ENCODE data around the gene PEX14. TPM values are rescaled to one million over a fixed set of nuclear protein-coding genes. Genes with fewer than 3 reads are reported as not detected.

The PEX14 gene
- total RNA-seq, 2 donors from 2014 or later, result 17.6 to 24.7 TPM

GRCh38 chr1:10529091-10529490 lies 54.3 kb downstream of the PEX14 start:
- ATAC-seq (peak in 1 of 2 donors; percentile 15), DNase-seq (no peak)
- intact Hi-C loops (cut with DNase I), result loop anchor here in 1 of 2 donors (10.0 kb wide), 1 partner anchor 136 kb away; no protein-coding TSS in a partner anchor

- ATAC-seq (no peak), DNase-seq (no peak)
- intact Hi-C loops (cut with DNase I), result loop anchor here in 1 of 2 donors (10.0 kb wide), 2 partner anchors 135 to 265 kb away; partner anchors contain the start of gene CASZ1
Observed at GRCh38 chr1:10529765-10530164, 55.0 kb downstream of the PEX14 start.

DNA sequence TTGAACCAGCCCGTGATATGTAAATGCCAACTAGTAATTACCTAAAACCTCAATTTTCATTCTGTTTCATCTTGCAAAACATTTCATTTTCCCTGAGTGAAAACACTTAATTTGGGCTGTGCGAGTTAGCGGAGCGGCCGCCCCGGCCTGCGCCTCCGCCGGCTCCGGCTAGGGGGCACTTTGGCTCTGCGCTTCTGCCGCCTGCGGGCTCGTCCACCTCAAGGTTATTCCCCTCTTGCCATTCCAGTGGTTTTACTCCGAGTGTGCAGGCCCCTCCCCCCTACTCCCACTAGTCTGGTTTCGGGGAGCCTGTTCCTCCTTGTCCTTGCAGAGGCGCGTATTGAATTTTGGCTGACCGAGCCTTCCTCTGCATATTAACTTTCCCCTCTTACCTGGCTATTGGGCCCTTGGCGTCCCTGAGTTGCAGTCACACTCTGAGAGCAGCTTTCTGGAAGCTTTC lies 55.6 kb downstream of the PEX14 start:
- peak; percentile 47 for DNase-seq
- peak; percentile 66 to 76 for ATAC-seq
- intact Hi-C loops (cut with DNase I), result loop anchor here in 1 of 2 donors (10.0 kb wide), 1 partner anchor 264 kb away; the partner anchor contains the start of gene CASZ1

GRCh38 chr1:10530756-10531495 lies 56.2 kb downstream of the PEX14 start:
- DNase-seq (no peak), ATAC-seq (no peak)
- intact Hi-C loops (cut with DNase I), result loop anchor here in 1 of 2 donors (10.0 kb wide), 1 partner anchor 264 kb away; the partner anchor contains the start of gene CASZ1

- no peak for DNase-seq
- intact Hi-C loops (cut with DNase I), result loop anchor here in 1 of 2 donors (10.0 kb wide), 1 partner anchor 262 kb away; the partner anchor contains the start of gene CASZ1
- no peak for ATAC-seq
Observed at GRCh38 chr1:10532362-10532761, 57.6 kb downstream of the PEX14 start.

- no peak for ATAC-seq
- intact Hi-C loops (cut with DNase I), result loop anchor here in 1 of 2 donors (10.0 kb wide), 1 partner anchor 260 kb away; the partner anchor contains the start of gene CASZ1
- DNase-seq, result no peak
Observed at GRCh38 chr1:10534519-10534918, 59.8 kb downstream of the PEX14 start.

- DNase-seq (no peak), ATAC-seq (no peak)
- intact Hi-C loops (cut with DNase I), result loop anchor here in 1 of 2 donors (10.0 kb wide), 1 partner anchor 259 kb away; the partner anchor contains the start of gene CASZ1
Observed at GRCh38 chr1:10536133-10536770, 61.5 kb downstream of the PEX14 start.

- DNase-seq (no peak), ATAC-seq (no peak)
- intact Hi-C loops (cut with DNase I), result loop anchor here in 1 of 2 donors (10.0 kb wide), 1 partner anchor 258 kb away; the partner anchor contains the start of gene CASZ1
Observed at GRCh38 chr1:10537082-10537766, 62.5 kb downstream of the PEX14 start.

DNA sequence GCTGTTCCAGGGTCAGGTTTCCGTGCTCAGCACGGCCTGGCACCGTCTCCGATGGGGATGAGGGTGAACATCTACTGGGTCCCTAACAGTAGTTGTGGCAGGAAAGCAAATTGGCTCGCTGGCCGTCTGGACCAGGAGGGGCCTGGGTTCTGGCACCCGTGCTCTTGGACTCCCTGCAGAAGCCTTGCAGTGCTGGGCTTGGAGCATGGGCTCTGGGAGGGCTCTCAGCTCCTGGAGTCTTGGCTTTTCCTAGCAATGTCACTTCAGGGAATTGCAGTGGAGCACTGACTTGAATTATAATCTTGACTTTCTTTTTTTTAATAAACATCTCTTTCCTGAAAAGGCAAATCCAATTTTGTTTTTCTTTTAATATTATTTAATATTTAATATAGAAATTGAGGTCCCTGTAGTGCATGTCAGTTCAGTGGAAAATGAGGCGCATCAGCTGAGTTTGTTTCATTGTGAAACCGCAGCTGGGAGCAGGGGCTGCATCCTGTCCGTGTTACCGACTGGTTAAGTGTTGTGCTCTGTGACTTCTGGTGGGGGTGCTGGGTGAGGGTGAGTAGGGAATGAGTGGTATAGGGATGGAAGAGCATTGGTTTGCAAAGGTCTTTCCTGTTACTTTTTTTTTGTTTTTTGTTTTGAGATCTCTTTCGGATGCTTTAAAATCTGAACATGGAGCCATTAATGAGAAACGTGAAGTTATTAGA lies 64.1 kb downstream of the PEX14 start:
- intact Hi-C loops (cut with DNase I), result loop anchor here in 1 of 2 donors (10.0 kb wide), 1 partner anchor 256 kb away; the partner anchor contains the start of gene CASZ1
- ATAC-seq (peak in 1 of 2 donors; percentile 54), DNase-seq (no peak)

DNA sequence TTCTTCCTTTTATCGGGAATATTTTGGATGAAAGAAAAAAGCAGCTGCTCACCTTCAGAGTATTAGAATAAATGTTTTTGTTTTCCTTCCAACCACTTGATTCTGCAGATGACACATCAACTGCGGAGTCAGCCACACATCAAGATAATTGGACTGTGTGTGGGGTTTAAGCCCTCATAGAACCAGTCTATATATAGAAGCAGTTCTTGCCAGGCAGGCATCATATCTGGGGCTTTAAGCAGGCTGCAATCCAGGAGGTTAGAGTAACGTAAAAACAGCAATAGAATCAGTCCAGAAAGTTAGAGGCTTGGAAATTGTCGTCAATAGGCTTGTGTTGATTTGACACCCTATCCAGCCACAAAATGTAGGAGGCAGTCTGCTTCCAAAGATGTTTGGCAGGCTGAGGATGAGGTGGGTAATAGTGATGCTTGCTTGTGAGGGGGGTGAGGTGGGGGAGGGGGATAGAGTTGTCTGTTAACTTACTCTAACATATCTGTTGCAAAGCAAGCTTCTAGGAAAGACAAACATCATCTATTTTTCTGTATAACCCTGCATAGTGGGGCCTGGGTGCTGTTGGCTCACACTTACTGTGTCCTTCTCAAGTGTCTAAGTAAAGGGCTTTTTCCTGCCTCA lies 64.8 kb downstream of the PEX14 start:
- no peak for DNase-seq
- ATAC-seq, result peak in 1 of 2 donors; percentile 79
- intact Hi-C loops (cut with DNase I), result loop anchor here in 1 of 2 donors (10.0 kb wide), 1 partner anchor 255 kb away; the partner anchor contains the start of gene CASZ1

DNA sequence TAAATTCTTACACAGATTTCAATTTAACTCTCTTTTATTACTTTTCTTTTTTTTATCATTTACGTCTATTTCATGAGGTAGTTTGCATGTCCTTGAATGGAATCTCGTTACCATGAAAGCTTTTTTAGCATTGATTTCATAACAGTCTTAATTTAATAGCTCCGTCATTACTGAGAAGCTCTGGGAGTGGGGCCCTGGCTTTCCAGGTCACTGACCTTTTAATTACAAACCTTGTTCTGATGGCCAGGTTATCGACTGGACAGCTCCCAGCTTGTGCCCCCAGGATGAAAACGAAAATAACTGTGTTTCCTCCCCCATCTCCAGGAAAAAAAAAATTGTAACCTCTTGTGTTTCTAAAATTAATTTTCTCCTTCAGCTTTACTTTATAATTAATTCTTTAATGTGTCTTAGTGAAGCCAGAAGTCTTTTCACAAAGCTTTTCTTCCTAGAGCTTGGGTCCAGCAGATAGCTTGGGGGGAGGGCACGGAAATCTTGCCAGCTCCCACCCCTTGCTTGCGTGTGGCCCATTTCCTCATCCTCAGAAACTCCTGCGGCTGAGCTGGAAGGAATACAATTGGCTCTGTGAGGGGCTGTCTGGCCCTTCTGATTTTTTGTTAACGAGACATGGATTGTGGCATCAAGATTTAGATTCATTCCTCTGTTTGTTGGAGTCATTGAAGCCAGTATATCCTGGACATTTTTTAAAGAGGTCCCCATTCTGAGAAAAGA lies 65.7 kb downstream of the PEX14 start:
- peak; percentile 39 for DNase-seq
- peak; percentile 70 to 76 for ATAC-seq
- intact Hi-C loops (cut with DNase I), result no loop called here

GRCh38 chr1:10541286-10541685 lies 66.5 kb downstream of the PEX14 start:
- intact Hi-C loops (cut with DNase I), result no loop called here
- ATAC-seq (no peak), DNase-seq (no peak)

- intact Hi-C loops (cut with DNase I), result no loop called here
- ATAC-seq (no peak), DNase-seq (no peak)
Observed at GRCh38 chr1:10544239-10544638, 69.5 kb downstream of the PEX14 start.

DNA sequence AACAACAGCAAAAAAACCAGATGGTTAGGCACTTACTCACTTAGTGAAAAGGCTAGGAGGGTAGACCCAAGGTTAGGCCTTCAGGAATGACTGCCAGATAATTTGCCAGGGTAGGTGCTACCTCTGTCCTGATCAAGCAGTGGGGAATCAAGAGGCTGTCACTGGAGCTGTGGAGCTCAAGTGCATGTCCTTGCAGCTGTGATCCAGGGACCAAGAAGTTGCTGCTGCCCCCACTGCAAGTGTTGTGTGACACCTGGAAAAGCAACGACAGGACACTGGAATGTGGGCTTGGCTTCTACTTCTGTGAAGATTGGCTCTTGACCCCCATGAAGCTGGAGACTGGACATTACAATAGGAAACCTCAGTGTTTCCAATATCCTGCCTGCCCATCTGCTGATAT lies 72.1 kb downstream of the PEX14 start:
- intact Hi-C loops (cut with DNase I), result no loop called here
- no peak for DNase-seq

GRCh38 chr1:10549904-10550664 lies 75.3 kb downstream of the PEX14 start:
- intact Hi-C loops (cut with DNase I), result loop anchor here in 1 of 2 donors (10.0 kb wide), 1 partner anchor 65 kb away; no protein-coding TSS in a partner anchor
- ATAC-seq, result no peak
- no peak for DNase-seq

More for the DNA sequence above, 72.1 kb downstream of the PEX14 start:
- no peak for ATAC-seq

- no peak for DNase-seq
- peak in 1 of 2 donors; percentile 23 for ATAC-seq
- intact Hi-C loops (cut with DNase I), result loop anchor here in 1 of 2 donors (10.0 kb wide), 1 partner anchor 62 kb away; no protein-coding TSS in a partner anchor
Observed at GRCh38 chr1:10553118-10553517, 78.4 kb downstream of the PEX14 start.
